HG03342 (cell line): ENCODE data around the gene FAM174C.

Experiments used
- ATAC-seq: cut with Tn5 transposase; IDR thresholded peaks from one replicate; pipeline ENCODE4 v1.9.1; 2021; ENCODE audit warnings: mild to moderate bottlenecking, moderate library complexity; ENCODE audit not compliant: unreplicated experiment

FAM174C gene

GRCh38 chr19:1249990-1250436, 25.3 kb upstream of the FAM174C start:
- no peak for ATAC-seq

- no peak for ATAC-seq
Observed at GRCh38 chr19:1250437-1251260, 24.7 kb upstream of the FAM174C start.

- ATAC-seq = no peak
Observed at GRCh38 chr19:1251330-1252220, 23.8 kb upstream of the FAM174C start.

- no peak for ATAC-seq
Observed at GRCh38 chr19:1252221-1252820, 23.0 kb upstream of the FAM174C start.

- ATAC-seq = no peak
Observed at GRCh38 chr19:1252821-1253513, 22.4 kb upstream of the FAM174C start.

GRCh38 chr19:1253514-1254080, 21.7 kb upstream of the FAM174C start:
- ATAC-seq = no peak

- no peak for ATAC-seq
Observed at GRCh38 chr19:1254081-1254527, 21.2 kb upstream of the FAM174C start.

- no peak for ATAC-seq
Observed at GRCh38 chr19:1254530-1255185, 20.7 kb upstream of the FAM174C start.

- no peak for ATAC-seq
Observed at GRCh38 chr19:1255186-1256161, 19.9 kb upstream of the FAM174C start.

- ATAC-seq = no peak
Observed at GRCh38 chr19:1256646-1257474, 18.5 kb upstream of the FAM174C start.

GRCh38 chr19:1257475-1258162, 17.7 kb upstream of the FAM174C start:
- no peak for ATAC-seq

- no peak for ATAC-seq
Observed at GRCh38 chr19:1258163-1258492, 17.2 kb upstream of the FAM174C start.

- no peak for ATAC-seq
Observed at GRCh38 chr19:1258707-1259205, 16.6 kb upstream of the FAM174C start.

- ATAC-seq = peak; percentile 31
Observed at GRCh38 chr19:1259206-1259875, 16.0 kb upstream of the FAM174C start.

GRCh38 chr19:1259876-1260748, 15.2 kb upstream of the FAM174C start:
- peak; percentile 12 for ATAC-seq
